Muscle of leg (tissue), 9 donors: ENCODE data around the gene ANKRD62. TPM values are rescaled to one million over a fixed set of nuclear protein-coding genes. Genes with fewer than 3 reads are reported as not detected.

Experiments used
- polyA plus RNA-seq, 8 donors: library from polyadenylated mRNA; unstranded; fragments of 120-200 nt; gene quantifications; one replicate each; pipeline versions ENCODE4 v1.2.1 to v1.2.3, GENCODE V29; 2013; ENCODE audit warnings: inconsistent platforms in 1 of 8, low replicate concordance in 1 of 8; ENCODE audit not compliant: insufficient read length in 8 of 8, insufficient read depth in 1 of 8
- total RNA-seq: library from RNA; stranded (reverse); fragments of 120-200 nt; gene quantifications from one replicate; pipeline ENCODE4 v1.2.4, GENCODE V29; 2013

The ANKRD62 gene
- total and polyA plus RNA-seq, 9 donors: 0.04 to 0.07 (median 0.05) TPM; not detected in 6

Other genes starting within 250 kb of the ANKRD62 start
- gene CHMP1B, start 242.4 kb upstream of the ANKRD62 start, total RNA-seq: 21.9 TPM
- 10 to 100 TPM; 19.3 to 28.2 (median 22.4) TPM for gene CHMP1B, start 242.4 kb upstream of the ANKRD62 start, polyA plus RNA-seq
- gene MPPE1, start 185.5 kb upstream of the ANKRD62 start, total RNA-seq: 22.6 TPM
- 10 to 100 TPM; 20.1 to 32.1 (median 23.8) TPM for gene MPPE1, start 185.5 kb upstream of the ANKRD62 start, polyA plus RNA-seq
- 23.6 TPM for gene IMPA2, start 112.3 kb upstream of the ANKRD62 start, total RNA-seq
- 10 to 100 TPM; 18.0 to 31.5 (median 22.5) TPM for gene IMPA2, start 112.3 kb upstream of the ANKRD62 start, polyA plus RNA-seq
- not detected for gene CIDEA, start 160.5 kb downstream of the ANKRD62 start, total RNA-seq
- not detected for gene CIDEA, start 160.5 kb downstream of the ANKRD62 start, polyA plus RNA-seq
- gene TUBB6, start 214.4 kb downstream of the ANKRD62 start, total RNA-seq: 230 TPM
- 100 to 1,000 TPM; 241 to 347 (median 284) TPM for gene TUBB6, start 214.4 kb downstream of the ANKRD62 start, polyA plus RNA-seq